NB4 (cell line): ENCODE data around the gene PEDS1.
"Not testable (repeated sequence)": the region's sequence is repeated elsewhere in the genome, so short reads cannot be mapped to it uniquely, and the experiment has no call there.

Source experiments
- DNase-seq: peaks from one replicate; pipeline ENCODE4 v3.0.0; 2010; ENCODE audit warnings: low read depth
- H3K4me3 ChIP-seq: one replicate; pipeline ENCODE4 v1.5.1; 2011; ENCODE audit warnings: mild to moderate bottlenecking, low read depth, low read length, moderate library complexity
- MYC ChIP-seq: IDR thresholded peaks from 2 replicates; pipeline ENCODE4 v1.6.1; 2011; ENCODE audit warnings: low read depth, low read length
- POLR2A ChIP-seq: IDR thresholded peaks from 2 replicates; pipeline ENCODE4 v1.6.1; 2011; ENCODE audit warnings: mild to moderate bottlenecking; ENCODE audit not compliant: insufficient read length; ENCODE audit errors: extremely low read depth
- TF ChIP-seq, protein P1 (sequence below): IDR thresholded peaks from one replicate; pipeline ENCODE4 v1.5.1; 2012; ENCODE audit warnings: low read depth, low read length
- TF ChIP-seq, protein P2 (sequence below): IDR thresholded peaks from 2 replicates; pipeline ENCODE4 v1.6.1; 2011; ENCODE audit warnings: low read depth, low read length

Gene PEDS1

DNA sequence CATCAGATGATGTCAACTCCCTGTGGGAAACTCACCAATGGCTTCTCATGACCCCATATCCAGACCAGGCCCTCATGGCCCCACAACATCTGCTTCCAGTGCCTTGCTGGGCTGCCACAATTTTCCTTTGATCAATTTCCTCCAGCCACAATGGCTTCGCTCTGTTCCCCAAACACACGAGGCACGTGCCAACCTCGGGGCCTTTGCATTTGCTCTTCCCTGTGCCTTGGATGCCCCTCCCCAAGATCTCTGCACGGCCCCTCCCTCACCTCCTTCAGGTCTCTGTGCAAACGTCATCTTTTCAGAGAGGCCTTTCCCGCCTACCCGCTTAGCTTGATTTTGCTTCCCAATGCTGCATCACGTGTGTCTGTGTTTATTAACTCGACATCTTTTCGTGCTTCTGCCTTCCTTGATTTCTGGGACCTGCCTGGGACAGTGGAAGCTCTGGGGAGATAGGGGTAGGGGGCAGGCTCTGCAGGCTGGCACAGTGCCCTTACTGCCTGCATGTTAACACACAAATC is 13.1 kb downstream of the PEDS1 start:
- no peak overlapping the region for H3K4me3 ChIP-seq
- no peak for TF ChIP-seq POLR2A
- TF ChIP-seq MYC: no peak
- TF ChIP-seq, protein P1, sequence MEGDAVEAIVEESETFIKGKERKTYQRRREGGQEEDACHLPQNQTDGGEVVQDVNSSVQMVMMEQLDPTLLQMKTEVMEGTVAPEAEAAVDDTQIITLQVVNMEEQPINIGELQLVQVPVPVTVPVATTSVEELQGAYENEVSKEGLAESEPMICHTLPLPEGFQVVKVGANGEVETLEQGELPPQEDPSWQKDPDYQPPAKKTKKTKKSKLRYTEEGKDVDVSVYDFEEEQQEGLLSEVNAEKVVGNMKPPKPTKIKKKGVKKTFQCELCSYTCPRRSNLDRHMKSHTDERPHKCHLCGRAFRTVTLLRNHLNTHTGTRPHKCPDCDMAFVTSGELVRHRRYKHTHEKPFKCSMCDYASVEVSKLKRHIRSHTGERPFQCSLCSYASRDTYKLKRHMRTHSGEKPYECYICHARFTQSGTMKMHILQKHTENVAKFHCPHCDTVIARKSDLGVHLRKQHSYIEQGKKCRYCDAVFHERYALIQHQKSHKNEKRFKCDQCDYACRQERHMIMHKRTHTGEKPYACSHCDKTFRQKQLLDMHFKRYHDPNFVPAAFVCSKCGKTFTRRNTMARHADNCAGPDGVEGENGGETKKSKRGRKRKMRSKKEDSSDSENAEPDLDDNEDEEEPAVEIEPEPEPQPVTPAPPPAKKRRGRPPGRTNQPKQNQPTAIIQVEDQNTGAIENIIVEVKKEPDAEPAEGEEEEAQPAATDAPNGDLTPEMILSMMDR: no peak
- TF ChIP-seq, protein P2, sequence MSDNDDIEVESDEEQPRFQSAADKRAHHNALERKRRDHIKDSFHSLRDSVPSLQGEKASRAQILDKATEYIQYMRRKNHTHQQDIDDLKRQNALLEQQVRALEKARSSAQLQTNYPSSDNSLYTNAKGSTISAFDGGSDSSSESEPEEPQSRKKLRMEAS: no peak
- DNase-seq: no peak

DNA sequence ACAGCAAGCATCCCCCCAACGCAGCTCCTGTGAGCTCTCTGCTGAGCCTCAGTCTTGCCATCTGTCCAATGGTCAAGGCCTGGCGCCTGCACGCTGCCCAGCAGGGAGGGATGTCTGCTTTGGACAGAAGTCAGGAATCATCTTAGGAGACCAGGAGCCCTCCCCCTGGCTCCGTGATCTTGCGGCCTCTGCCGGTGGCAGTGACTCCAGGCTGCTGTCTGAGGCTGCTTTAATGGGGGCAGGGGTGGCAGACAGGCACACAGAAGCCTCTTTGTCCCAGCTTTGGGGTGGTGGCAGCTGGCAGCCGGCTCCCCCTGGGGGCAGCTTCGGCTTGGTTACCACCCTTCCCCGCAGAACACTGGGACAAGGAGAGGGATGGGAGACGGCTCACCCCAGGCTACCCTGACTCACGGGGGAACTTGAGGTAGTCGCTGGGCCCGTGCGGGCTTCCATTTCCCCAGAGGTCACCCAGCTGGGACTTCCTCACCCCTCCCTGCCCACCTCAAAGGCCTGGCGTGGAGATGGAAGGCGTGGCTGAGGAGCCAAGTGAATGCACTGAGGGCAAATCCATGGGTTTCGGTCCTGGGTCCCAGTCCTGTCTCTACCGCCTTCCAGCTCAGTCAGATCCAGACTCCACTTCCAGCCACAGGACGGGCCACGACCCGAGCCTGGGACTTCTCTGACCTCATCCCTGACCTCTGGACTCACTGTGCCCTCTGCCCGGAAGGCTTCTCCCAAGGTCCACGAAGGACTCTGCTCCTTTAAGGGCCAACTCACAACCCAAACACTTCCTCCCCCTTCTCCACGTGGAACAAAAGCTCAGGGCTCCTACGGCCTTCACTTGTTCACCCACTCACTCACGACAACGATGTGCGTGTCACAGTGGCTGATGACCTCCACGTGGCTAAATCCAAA is 14.8 kb downstream of the PEDS1 start:
- no peak for DNase-seq
- TF ChIP-seq MYC: no peak
- TF ChIP-seq, protein P2: no peak
- no peak for TF ChIP-seq POLR2A
- TF ChIP-seq, protein P1: peak; percentile 5
- H3K4me3 ChIP-seq: no peak overlapping the region

DNA sequence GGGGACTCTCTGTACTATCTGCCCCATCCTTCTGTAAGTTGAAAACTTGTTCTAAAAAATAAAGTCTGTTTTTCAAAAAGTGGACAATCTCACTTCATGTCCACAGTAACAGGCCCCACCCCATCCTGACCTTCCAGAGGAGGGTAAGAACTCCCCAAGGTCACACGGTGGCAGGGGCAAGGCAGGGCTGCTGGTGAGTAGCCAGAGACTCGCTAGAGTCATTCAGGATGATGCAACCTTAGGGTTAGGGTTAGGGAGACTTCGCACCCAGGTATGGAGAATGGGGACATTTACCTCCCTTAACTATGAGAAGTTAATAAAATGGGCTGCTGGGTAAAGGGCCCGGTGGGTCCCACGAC is 15.4 kb downstream of the PEDS1 start:
- TF ChIP-seq MYC: no peak
- TF ChIP-seq, protein P1: no peak
- TF ChIP-seq POLR2A: no peak
- TF ChIP-seq, protein P2: no peak
- DNase-seq: no peak
- H3K4me3 ChIP-seq: no peak overlapping the region

DNA sequence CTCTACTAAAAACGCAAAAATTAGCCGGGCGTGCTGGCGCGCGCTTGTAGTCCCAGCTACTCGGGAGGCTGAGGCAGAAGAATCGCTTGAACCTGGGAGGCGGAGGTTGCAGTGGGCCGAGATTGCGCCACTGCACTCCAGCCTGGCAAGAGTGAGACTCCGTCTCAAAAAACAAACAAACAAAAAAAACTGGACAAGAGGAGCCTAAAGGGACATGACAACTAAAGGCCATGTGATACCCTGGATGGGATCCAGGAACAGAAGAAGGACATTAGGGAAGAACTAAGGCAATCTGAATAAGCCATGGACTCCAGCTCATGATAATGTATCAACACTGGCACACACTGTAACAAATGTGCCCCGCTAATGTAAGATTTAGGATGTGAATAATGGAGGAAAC is 15.8 kb downstream of the PEDS1 start:
- H3K4me3 ChIP-seq, DNase-seq: not testable (repeated sequence)

DNA sequence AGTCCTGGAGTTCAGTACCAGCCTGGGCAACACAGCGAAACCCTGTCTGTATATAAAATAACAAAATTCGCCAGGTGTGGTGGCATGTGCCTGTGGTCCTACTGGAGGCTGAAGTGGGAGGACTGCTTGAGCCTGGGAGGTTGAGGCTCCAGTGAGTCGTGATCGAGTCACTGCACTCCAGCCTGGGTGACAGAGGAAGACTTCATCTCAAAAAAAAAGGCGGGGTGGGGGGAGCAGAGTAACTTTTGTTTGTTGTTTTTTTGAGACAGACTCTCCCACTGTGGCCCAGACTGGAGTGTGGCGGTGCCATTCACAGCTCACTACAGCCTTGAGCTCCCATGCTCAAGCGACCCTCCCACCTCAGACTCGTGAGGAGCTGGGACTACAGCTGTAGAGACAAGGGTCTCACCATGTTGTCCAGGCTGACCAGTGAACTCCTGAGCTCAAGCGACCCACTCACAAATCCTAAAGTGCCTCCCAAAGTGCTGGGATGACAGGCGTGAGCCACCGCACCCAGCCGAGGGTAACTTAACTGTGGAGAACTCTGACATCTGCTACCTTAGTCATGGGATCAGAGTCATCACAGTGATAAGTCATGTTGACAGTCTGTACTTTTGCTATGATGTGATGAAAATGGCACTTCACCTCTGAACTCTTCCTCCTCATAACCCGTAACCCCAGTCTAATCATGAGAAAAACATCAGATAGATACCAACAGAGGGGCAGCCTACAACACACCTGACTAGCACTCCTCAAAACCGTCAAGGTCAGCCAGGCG is 16.5 kb downstream of the PEDS1 start:
- DNase-seq: no peak
- H3K4me3 ChIP-seq: no peak overlapping the region
- TF ChIP-seq, protein P2: no peak
- TF ChIP-seq, protein P1: no peak
- TF ChIP-seq MYC: no peak
- TF ChIP-seq POLR2A: no peak

DNA sequence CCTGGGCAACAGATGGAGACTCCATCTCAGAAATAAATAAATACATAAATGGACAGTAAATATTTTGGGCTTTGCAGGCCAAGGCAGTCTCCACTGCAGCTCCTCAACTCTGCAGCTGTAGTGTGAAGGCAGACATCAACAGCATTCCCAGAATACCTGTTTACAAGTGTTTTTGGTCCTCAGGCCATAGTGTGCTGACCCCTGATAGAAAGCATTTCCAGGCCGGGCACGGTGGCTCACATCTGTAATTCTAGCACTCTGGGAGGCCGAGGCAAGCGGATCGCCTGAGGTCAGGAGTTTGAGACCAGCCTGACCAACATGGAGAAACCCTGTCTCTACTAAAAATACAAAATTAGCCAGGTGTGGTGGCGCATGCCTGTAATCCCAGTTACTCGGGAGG is 18.4 kb downstream of the PEDS1 start:
- DNase-seq, H3K4me3 ChIP-seq: not testable (repeated sequence)
